ENCODE measurements around the gene DMBT1. TPM values are rescaled to one million over a fixed set of nuclear protein-coding genes. Genes with fewer than 3 reads are reported as not detected.
A peak's percentile ranks its signal among the peaks of the same experiment; 100 is the strongest.

Gene DMBT1
- total RNA-seq = not detected
- long read RNA-seq = 0 reads

GRCh38 chr10:122560279-122560804 lies at the start of gene DMBT1:
DMBT1 (plus strand) TSS chr10:122560754; CDS start chr10:122560771, 17 bp downstream.
- no peak for ATAC-seq (ENCODE audit: poor library complexity)
- no peak for DNase-seq
- intact Hi-C loops (cut with DNase I) = loop anchor here (5.0 kb wide), 1 partner anchor 128 kb away; no protein-coding TSS in a partner anchor

DNA sequence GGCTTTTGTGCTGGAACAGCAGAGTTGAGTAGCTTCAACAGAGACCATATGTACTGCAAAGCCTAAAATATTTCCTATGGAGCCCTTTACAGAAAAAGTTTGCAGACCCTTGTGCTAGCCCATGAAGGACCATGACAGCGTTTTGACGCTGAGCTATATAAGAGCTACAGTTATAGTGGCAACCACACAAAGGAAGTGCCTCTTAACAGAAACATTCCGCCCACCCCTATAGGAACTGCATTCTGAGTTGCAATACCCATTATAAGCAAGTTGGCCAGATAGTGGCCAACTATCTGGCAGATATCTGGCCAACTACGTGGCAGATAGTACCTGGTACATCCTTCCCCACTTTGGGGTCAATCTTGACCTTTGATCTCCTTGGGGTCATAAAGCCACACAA lies 47.5 kb upstream of the DMBT1 start:
- ATAC-seq (ENCODE audit: poor library complexity) (no peak), DNase-seq (no peak)
- intact Hi-C loops (cut with DNase I) = no loop called here

DNA sequence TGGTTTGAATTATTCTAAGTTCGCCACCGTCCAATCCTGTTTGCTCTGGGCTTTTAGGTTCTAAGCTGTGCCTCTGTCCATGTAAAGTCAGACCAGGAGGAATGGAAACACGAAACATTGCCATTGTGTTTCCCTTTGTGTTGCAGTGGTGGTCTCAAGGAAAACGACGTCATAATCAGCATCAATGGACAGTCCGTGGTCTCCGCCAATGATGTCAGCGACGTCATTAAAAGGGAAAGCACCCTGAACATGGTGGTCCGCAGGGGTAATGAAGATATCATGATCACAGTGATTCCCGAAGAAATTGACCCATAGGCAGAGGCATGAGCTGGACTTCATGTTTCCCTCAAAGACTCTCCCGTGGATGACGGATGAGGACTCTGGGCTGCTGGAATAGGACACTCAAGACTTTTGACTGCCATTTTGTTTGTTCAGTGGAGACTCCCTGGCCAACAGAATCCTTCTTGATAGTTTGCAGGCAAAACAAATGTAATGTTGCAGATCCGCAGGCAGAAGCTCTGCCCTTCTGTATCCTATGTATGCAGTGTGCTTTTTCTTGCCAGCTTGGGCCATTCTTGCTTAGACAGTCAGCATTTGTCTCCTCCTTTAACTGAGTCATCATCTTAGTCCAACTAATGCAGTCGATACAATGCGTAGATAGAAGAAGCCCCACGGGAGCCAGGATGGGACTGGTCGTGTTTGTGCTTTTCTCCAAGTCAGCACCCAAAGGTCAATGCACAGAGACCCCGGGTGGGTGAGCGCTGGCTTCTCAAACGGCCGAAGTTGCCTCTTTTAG lies 46.3 kb upstream of the DMBT1 start:
- no peak for ATAC-seq (ENCODE audit: poor library complexity)
- intact Hi-C loops (cut with DNase I) = no loop called here
- no peak for DNase-seq

GRCh38 chr10:122515022-122515424 lies 45.5 kb upstream of the DMBT1 start:
- intact Hi-C loops (cut with DNase I) = no loop called here
- DNase-seq (no peak), ATAC-seq (ENCODE audit: poor library complexity) (peak; percentile 79)

DNA sequence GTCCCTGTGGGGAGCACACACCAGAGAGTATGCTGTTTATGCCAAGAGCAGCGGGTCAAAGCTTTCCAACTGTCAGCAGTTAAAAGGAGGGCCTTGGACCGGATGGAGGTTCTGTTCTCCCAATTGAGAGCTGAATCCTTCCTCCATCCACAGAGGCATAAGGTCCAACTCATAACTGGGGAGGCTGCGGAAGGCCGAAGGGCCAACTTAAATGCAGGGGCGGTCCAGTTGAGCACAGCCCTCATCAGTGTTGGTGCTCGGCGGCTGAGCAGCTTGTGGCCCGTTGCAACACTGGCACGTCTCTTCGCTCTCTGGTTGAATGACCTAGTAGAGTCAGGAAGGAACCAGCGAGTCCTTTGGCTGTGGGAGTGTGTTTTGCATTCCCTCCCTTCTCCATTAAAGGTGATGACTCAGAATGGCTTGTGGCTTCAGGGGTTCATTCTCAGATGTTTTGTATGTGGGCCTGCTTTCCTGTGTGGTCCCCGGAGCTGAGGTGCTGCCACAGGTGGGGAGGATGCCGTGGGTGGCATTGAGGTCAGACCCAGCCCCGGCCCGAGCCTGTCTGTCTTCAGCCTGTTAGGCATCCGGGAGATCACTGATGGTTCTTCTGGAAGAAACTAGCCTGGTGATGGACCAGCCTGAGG lies 44.8 kb upstream of the DMBT1 start:
- ATAC-seq (ENCODE audit: poor library complexity) (peak; percentile 78), DNase-seq (no peak)
- intact Hi-C loops (cut with DNase I) = no loop called here

DNA sequence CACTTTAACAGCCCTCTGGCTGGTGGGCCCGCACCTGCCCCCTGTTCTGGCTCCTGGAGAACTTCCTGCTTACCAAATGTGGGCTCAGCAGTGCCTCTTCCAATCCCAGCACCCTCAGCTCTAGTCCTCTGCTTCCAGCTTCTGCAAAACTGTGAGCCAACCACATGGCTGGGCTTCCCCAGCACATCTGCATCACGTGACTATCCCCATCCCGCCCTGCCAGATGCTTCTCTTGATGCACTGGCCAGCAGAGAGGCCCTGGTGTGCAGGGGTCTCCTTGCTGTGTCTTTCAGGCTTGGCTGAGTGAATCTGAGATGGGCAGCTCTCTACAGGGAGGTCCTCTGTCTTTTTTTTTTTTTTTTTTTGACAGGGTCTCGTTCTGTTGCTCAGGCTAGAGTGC lies 43.8 kb upstream of the DMBT1 start:
- ATAC-seq (ENCODE audit: poor library complexity) = no peak
- no peak for DNase-seq
- intact Hi-C loops (cut with DNase I) = no loop called here

- ATAC-seq (ENCODE audit: poor library complexity) = no peak
- intact Hi-C loops (cut with DNase I) = no loop called here
- no peak for DNase-seq
Measured at GRCh38 chr10:122519144-122519543, 41.4 kb upstream of the DMBT1 start.

GRCh38 chr10:122519873-122520272 lies 40.7 kb upstream of the DMBT1 start:
- ATAC-seq (ENCODE audit: poor library complexity) (no peak), DNase-seq (no peak)
- intact Hi-C loops (cut with DNase I) = no loop called here

GRCh38 chr10:122521011-122521410 lies 39.5 kb upstream of the DMBT1 start:
- intact Hi-C loops (cut with DNase I) = no loop called here
- DNase-seq (no peak), ATAC-seq (ENCODE audit: poor library complexity) (no peak)

DNA sequence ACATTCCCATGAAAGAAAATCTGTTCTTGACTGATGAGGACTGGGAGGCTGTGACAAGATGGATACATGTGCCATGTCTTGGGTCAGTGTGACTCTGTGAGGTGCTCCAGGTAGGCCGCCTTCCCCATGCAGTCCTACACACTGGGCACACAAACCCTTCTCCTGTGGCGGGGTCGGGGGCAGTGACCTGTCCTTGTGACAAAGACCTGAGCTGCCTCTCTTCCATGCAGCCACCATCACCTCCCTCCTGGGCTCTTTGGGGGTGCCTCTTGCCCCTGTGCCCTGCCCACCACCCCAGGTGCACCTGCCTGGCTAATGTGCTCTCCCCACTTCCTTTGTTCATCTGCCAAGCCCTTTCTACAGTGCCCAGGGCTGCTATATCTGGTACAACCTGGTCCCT lies 35.7 kb upstream of the DMBT1 start:
- ATAC-seq (ENCODE audit: poor library complexity) = no peak
- no peak for DNase-seq
- intact Hi-C loops (cut with DNase I) = no loop called here

GRCh38 chr10:122525788-122526187 lies 34.8 kb upstream of the DMBT1 start:
- intact Hi-C loops (cut with DNase I) = no loop called here
- DNase-seq = no peak
- ATAC-seq (ENCODE audit: poor library complexity) = peak; percentile 25

GRCh38 chr10:122526892-122527291 lies 33.7 kb upstream of the DMBT1 start:
- ATAC-seq (ENCODE audit: poor library complexity) = no peak
- intact Hi-C loops (cut with DNase I) = no loop called here
- no peak for DNase-seq

DNA sequence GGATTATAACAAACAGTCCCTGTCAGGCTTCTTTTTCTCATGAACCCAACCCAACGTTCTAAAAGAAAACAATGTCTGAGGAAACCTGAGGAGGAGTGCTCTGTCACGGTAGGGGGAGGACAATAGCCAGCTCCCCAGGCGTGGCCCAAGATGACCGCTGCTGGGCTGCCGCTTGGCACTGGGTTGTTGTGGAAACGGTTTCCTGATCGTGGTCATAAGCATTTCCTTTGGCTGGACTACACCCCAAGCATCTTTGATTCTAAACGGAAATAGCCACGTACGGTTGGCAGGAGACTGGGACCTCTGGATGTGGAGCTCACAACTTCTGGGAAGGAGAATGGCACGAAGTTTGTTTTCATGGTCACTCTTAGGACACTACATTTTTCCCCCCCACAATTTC lies 30.4 kb upstream of the DMBT1 start:
- no peak for DNase-seq
- peak; percentile 56 for ATAC-seq (ENCODE audit: poor library complexity)

GRCh38 chr10:122531261-122531660 lies 29.3 kb upstream of the DMBT1 start:
- ATAC-seq (ENCODE audit: poor library complexity) = no peak
- no peak for DNase-seq
- intact Hi-C loops (cut with DNase I) = no loop called here

More for the DNA sequence above, 30.4 kb upstream of the DMBT1 start:
- intact Hi-C loops (cut with DNase I) = no loop called here

- ATAC-seq (ENCODE audit: poor library complexity) (no peak), DNase-seq (no peak)
- intact Hi-C loops (cut with DNase I) = no loop called here
Measured at GRCh38 chr10:122531939-122532338, 28.6 kb upstream of the DMBT1 start.

DNA sequence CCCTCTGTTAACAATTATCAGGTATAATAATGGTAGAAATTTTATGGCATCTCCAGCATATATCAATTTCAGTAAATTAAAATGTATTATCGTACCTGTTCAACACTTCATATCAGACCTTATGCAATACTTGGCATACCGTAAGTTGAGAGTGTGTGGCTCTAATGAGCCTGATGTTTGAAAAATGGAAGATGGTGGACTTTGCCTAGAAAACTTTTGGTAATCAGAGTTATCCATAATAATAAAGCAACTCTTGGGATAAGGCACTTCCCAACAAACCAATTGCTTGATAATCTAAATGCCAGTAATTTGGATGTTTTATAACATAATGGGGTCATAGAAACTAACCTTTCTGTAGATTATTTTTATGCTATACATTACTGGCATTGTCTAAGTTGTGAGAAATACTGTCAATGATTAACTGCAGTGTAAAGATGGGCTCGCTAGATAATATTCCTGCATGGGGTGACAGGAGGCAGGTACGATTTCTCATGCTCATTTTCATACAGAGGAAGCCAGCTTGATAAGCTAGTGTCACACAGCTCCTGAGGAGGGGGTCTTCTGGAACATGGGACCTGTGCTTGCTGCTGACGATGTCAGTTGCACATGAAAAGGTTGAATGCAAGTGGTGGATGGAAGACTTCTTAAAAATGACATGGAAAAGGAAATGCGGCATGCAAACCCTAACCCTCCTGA lies 27.8 kb upstream of the DMBT1 start:
- ATAC-seq (ENCODE audit: poor library complexity) (no peak), DNase-seq (no peak)
- intact Hi-C loops (cut with DNase I) = no loop called here

DNA sequence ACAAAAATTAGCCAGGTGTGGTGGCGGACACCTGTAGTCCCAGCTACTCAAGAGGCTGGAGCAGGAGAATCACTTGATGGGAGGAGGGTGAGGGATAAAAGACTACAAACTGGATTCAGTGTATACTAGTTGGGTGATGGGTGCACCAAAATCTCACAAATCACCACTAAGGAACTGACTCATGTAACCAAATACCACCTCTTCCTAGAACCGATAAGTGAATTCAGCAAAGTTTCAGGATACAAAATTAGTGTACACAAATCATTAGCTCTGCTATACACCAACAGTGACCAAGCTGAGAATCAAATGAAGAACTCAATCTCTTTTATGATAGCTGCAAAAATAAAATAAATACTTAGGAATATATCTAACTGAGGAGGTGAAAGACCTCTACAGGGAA lies 23.0 kb upstream of the DMBT1 start:
- ATAC-seq (ENCODE audit: poor library complexity) (no peak), DNase-seq (no peak)

DNA sequence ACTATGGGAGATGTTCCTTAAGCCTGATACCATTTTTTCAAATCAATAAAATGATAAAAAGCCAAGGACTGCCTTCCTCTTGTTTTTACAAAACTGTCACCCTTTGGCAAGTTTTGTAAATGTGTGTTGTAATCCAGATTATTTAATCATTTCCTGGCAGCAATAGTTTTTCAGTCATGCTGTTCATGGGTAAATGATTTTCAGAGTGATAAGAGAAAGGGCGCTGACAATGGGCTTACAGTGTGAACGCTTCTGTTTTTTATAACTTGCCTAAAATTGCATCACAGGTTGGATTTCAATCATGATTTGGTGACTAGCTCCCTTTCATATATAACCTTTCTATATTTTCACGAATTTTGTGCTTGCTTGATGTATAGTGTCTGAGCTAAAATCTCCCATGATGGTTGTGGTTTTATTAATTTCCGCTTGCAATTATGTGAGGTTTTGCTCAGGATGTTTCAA lies 19.0 kb upstream of the DMBT1 start:
- intact Hi-C loops (cut with DNase I) = no loop called here
- DNase-seq = no peak
- ATAC-seq (ENCODE audit: poor library complexity) = no peak

More for the DNA sequence above, 23.0 kb upstream of the DMBT1 start:
- intact Hi-C loops (cut with DNase I) = no loop called here

DNA sequence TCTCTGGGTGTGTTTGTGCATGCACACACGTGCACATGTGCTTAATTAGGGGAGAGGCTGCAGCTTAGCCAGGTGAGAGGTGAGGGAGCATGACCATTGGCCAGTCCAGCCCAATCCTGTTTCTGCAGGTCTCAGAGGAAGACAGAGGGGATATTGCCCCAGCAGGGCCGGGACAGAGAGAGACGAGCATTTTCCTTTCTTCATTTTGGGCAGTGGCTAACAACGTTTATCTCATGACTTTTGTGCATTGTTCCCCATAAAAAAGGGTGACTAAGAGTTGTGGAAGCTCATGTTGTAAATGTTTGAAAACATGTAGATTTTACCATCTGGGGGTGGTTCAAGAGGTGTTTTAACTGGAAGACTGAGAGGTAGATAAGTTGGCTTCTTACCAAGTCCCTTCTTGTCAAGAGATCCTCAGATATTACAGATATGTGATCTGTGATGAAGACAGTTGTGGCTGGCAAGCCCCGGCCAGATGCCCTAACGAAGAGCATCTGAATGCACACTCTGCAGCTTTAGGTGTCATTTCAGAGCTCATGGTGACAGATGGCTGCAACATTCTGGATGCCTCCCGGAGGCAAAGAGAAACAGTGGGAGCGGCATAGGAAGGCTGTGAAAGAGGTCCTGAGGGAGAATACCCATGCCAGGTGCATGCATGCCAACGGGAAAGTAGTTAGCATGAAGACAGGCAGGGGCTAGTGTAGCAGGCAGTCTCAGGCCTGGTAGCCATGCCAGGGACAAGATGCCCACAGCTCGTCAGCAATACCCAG lies 16.7 kb upstream of the DMBT1 start:
- DNase-seq = no peak
- ATAC-seq (ENCODE audit: poor library complexity) = no peak
- intact Hi-C loops (cut with DNase I) = no loop called here
